GM18498 (cell line): Measurements from ENCODE around the gene IPO13.
A peak's percentile ranks its signal among the peaks of the same experiment; 100 is the strongest.

Experiments
- ATAC-seq: cut with Tn5 transposase; IDR thresholded peaks from one replicate; pipeline ENCODE4 v1.9.1; 2021; ENCODE audit warnings: mild to moderate bottlenecking, moderate library complexity; ENCODE audit not compliant: unreplicated experiment

Gene IPO13

DNA sequence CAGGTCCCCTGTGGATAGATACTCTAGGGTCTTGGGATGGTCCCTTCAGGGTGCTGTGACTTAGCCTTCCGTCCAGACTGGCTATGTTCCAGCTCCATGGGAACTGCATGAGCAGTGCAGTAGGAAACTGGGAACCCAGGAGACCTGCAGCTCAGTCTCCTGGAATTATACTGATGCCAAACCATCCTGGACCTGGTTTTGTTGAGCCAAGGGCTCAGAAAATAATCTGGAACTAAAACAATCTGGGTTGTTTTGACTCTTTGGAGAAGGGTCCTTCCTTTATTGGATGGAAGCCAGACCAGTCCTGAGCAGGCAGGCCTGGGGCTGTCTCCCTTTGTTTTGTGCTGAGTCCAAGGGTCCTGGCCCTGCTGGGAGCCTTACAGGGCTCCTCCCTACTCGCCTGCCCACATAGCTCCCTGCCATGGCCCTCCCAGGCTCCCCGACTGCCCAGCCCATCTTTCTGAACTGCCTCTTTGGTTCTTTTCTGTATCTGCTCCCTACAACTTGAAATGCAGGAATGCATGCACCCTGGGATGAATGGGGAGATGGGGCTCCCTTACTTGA is 1.2 kb downstream of the IPO13 start:
- no peak for ATAC-seq

DNA sequence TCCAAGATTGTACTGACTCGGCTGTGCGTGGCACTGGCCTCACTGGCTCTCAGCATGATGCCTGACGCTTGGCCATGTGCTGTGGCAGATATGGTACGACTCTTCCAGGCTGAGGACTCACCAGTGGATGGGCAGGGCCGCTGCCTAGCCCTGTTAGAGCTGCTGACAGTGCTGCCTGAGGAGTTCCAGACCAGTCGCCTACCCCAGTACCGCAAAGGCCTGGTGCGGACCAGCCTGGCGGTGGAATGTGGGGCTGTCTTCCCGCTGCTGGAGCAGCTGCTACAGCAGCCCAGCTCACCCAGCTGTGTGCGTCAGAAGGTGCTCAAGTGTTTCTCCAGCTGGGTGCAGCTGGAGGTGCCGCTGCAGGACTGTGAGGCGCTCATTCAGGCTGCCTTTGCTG is 2.9 kb downstream of the IPO13 start:
- no peak for ATAC-seq

DNA sequence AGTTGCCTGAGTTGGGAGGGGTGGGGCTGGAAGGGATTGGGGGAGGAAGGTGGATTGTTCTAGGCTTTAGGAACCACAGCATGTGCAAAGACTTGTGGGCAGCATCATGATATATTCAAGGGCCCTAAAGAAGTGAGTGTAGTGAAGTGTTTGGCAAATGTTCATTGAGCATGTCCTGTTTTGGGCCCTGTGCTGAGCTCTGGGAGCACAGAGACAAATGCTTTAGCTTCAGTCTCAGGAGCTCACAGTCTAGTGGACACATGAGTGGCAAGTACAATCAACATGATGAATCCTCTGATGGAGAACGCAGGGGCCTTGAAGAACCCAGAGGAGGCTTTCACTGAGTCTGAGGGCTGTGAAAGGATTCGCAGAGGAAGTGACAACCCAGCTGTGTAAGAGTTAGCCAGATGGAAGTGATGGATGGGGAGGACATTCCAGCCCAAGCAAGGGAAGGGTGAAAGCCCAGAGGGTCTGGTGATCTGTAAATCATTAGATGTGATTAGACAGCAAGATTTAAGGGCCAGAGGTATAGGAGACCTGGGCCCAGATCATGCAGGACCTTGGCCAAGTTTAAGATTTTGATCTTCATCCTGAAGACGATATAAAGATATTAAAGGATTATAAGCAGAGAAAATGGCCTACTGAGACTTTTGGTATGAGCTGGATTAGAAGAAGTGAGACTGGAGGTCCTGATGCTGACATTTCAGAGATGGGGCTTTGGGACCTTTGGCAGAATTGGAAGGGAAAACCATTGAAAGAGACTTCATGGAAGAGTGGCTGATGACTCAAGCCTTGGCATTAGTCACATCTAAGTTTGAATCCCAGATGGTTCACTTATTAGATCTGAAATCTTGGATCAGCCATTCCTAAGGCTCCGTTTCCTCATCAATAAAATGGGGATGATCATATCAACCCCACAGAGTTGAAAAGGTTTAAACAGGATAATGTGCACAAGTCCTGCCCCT is 4.6 kb downstream of the IPO13 start:
- no peak for ATAC-seq

DNA sequence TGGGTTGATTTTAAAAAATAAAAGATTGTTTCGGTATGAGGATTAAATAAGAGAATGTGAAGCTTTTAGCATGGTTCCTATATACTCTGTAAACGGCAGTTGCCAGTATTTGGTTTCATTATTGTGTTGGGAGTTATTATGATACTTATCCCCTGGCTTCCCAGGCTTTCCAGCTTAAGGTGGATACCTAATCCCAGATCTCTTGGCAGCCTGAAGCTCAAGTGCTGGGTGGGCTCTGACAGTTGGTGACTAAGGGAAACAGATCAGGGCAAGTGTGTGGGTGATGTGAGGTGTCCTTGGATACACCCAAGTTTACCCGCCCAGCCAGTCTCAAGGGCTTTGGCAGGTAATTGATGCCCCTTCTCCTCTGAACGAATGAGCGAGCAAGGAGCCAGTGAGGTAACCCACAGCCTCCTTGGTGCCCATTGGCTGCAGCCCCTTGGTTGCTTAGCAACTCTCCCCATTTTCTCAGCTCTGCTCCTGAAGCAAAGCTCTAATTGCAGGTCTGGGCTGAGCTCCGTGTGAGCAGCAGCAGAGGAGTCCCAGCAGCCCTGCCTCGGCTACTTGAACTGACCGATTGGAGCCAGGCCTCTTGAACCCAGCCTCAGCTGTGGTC is 6.1 kb downstream of the IPO13 start:
- ATAC-seq: no peak

DNA sequence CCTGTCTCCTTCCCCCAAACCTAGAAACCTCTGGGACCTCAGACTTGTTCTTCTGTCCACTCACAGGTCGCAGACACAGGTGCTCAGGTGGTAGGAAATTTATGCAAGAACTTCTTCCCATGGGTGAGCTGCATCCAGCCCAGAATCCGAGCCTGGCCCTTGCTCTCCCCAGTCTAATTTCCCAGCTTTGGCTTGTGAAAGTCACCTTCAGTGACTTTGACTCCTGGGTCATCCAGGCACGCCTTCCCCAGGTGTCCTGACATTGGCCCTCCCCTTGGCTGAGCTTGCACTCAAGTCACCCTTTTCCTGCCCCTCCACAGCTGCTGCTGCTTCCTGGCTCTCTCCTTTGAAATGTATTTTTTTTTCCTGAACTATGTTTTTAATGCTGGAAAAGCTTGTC is 6.6 kb downstream of the IPO13 start:
- ATAC-seq: no peak

DNA sequence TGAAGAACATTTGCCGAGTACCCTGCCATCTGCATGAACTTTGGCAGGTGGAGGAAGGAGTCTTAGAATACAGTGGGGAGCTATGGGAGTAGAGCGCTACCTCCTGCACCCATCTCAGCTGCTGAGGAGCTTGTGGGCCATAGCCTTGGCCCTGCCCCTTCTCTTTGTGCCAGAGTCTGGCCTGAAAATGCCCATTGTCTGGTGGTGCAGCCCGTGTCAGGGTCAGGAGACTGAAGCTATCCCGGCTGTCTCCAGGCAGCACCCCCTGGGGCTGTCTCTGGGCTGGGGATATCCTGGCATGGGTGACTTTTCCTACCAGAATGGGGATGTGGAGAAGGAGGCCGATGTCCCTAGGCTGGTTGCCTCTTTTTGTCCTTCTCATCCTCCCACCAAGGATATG is 7.3 kb downstream of the IPO13 start:
- ATAC-seq: no peak

DNA sequence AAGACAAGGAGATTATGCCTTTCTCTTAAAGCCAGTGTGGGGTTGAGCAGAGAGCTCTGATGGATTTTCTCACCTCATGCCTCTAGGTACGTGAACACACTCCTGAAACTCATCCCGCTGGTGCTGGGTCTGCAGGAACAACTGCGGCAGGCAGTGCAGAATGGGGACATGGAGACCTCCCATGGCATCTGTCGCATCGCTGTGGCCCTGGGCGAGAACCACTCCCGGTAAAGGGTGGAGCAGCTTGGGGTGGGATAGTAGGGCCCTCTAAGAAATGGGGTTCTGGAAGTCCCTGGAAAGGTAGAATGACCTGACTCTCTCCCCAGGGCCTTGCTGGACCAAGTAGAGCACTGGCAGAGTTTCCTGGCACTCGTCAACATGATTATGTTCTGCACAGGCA is 9.5 kb downstream of the IPO13 start:
- no peak for ATAC-seq

DNA sequence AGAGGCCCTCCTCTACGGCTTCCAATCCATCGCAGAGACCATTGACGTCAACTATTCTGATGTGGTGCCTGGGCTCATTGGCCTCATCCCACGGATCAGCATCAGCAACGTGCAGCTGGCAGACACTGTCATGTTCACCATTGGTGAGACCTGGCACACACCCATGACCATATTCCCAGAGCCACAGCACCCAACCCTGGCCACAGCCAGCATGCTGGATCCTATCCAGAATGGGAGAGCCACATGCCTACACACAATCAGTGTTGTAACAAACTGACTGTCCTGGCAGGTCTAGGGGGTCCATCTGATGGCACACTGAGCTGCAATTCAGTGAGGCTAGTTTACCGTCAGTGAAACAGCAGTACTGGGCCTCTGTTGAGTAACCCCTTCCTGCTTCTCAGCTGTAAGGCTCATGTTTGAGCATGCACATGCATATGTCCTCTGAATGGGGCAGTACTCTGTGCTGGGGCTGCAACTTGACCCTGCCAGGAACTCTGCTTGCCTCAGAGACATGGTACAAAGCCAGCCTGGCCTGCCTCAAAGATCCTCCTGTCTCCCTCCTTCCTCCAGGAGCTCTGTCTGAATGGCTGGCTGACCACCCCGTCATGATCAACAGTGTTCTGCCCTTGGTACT is 10.8 kb downstream of the IPO13 start:
- no peak for ATAC-seq

DNA sequence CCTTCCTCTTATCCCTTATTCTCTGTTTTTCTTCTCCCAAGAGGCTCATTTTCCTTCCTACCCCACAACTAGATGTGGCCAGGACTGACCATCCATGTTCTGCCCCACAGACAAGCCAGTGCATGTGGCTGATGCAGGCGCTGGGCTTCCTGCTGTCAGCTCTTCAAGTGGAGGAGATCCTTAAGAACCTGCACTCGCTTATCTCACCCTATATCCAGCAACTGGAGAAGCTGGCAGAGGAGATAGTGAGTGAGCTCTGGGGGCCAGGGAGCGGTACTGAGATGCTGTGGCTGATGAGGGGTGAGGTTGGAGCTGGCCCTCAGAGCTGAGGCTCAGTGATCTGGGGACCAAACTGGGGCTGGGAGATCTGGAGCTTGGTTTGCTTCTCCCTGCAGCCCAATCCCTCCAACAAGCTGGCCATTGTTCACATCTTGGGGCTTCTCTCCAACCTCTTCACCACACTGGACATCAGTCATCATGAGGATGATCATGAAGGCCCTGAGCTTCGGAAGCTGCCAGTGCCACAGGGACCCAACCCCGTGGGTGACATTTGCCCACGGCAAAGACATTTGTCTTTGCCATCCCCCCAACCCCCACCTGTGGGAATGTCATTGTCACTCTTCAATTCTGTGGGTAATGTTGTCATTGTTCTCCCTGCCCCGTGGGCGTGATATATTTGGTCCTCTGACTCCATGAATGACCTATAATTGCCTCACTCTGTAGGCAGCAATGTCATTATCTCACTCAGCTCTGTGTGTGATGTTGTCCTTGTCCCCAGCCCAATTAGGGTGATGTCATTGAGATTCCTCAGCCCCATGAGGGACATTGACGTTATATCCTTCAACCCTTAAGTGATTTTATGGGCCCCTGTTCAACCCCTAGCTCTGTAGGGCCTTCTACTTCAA is 11.9 kb downstream of the IPO13 start:
- ATAC-seq: no peak

DNA sequence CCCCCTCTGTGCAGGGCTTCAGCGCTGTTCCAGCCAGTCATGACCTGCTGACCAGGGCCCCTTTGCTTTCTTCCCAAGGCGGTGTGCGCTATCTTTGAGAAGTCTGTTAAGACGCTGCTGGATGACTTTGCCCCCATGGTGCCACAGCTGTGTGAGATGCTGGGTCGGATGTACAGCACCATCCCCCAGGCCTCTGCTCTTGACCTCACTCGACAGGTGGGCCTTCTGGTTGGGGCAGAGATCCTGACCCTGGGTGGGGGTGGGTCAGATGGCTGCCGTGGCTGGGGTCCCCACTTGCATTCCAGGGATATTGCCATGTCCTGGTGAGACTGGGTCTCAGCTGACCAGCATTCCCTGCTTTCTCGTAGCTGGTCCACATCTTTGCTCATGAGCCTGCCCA is 14.0 kb downstream of the IPO13 start:
- no peak for ATAC-seq

DNA sequence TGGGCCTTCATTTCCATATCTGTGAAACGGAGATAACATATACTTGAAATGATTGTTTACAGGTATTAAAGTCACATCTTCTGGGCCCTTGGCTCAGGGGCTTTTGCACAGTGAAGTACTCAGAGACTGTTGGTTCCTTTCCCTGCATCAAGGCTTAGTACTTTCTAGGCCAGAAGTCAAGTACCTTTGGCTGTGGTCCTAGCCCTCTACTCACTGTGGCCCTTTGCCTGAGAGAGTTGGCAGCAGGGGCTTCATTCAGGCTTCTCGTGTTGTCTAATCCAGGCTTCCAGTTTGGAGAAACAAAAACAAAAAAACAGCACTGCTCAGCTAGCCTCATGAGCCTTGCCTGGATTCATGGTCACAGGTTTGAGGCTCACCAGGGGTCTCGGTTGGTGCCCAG is 14.9 kb downstream of the IPO13 start:
- no peak for ATAC-seq

DNA sequence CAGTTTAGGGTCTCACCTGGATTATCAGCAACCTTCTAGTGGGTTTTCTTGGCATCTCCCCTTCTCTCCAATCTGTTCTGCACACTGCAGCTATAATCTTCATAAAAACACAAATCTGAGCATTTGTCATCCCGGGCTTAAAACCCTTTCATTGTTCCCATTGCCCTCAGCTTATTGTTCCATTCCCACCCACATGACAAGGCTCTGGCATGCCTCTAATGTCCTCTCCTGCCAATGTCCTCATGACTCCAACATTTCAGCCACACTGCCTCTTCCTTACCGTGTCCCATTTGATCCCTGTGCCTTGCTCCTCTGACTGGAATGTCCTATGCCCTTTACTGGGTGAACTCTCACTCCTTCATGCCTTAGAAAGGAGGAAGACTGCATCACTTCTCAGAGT is 15.6 kb downstream of the IPO13 start:
- no peak for ATAC-seq

DNA sequence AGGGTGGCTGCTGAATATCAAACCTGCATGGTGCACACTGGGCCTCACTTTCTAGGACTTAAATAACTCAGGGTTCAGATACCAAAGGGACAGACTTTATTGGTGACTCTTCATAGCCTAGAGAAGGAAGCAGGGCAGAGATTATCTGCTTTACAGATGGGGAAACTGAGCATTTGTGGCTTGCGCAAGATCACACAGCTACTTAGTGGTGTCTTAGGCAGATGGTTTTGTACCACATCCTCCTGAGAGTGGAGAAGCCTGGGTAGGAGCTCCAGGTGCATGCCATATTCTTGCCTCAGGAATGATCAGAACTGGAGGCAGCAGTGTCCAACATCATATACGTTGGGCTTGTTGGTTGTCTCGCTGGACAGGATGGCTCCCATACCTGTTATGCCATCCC is 16.3 kb downstream of the IPO13 start:
- ATAC-seq: no peak

DNA sequence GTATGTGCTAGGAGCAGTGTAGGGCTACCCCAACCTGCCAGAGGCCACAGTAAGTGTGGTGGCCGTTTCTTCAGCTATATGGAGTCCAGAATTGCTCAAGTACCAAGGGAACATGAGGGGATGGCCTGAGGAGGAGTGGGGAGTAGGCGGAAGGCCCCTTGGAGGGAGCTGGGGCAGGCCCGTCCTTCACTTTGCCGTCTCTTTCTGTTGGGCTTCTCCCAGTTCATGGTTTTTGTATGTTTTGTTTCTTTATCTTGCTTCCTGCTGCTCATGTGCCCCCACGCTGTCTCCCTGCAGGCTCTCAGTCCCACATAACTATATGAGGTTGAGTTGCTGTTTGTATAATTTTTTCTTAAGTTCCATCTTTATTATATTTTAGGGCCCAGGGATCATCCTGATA is 17.1 kb downstream of the IPO13 start:
- ATAC-seq: no peak

DNA sequence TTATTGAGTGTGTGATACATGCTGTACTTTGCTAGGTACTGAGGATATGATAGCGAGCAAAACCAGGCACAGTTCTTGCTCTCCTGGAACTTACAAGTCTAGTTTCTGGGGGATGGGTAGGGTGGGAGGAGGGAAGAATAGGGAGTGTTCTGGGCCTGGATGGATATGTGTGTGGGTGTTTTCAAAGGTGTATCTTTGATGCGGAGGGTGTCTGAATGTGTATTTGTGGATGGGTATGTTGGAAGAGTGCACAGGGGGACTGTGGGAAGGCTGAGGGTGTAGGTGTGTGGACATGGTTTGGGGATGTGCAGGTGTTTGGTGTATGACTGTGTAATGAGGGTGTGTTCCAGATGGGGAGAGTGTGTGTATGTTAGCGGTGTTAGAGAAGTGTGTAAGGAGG is 18.6 kb downstream of the IPO13 start:
- ATAC-seq: no peak

DNA sequence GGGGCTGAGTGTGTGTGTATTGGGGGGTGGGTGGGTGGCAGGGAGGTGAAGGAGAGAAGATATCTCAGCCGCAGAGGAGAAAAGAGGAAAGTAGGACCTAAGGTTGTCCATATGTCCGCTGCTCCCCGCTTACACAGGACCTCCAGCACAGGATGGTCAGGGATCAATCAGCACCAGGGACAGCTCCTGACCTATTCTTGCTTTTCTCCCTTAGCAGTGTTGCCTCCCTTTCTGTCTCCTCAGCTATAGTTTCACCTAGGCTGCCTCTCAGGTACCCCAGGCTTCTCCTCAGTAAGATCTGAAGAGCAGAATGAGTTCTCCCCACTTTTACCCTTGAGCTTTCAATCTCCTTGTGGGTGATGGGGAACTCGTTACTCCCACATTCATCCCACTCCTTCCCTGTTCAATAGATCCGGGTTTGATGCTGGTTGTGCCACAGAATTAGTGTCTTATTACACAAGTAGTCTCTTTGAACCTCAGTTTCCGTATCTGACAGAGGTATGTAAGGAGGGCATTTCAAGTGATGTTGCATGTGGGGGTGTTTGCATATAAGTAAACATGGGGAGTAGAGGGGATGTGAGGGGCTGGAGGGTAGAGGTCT is 21.7 kb downstream of the IPO13 start:
- ATAC-seq: no peak

DNA sequence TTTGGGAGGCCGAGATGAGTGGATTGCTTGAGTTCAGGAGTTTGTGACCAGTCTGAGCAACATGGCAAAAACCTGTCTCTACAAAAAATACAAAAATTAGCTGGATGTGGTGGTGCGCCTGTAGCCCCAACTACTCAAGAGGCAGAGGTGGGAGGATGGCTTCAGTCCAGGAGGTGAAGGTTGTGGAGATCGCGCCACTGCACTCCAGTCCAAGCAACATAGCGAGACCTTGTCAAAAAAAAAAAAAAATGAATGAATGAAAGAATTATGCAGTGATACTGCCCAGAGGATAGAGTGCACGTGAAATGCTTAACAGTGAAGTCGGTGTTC is 22.6 kb downstream of the IPO13 start:
- no peak for ATAC-seq

DNA sequence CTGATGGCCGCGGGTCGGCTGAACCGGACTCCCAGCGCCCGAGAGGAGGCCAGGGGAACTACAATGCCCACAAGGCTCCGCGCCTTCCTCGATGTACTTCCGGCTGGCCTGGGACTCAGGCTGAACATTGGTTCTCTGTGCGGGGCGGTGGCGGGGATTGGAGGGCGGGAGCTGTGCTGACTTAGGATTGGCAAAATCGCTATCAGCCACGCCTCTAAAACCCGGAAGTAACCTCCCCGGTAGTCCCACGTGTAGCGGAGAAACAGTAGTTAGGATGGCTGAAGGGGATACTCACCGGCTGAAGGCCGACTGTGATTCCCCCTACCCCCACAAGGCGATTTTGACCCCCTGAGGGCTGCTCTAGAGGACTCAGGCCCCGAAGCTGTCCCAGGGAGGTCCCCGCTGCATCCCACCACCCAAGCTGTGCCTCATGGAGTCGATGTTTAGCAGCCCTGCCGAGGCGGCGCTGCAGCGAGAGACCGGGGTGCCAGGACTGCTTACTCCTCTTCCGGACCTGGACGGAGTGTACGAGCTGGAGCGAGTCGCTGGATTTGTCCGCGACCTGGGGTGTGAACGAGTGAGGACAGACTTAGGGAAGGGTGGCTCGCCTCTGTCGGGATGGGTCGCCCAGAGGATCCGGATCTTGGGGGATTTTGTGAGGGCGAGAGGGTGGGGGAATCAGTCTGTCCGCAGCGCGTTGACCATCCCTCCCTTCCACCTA is 23.2 kb downstream of the IPO13 start, which contains the start of gene DPH2:
Gene DPH2 (plus strand): TSS at position 265 of the 721 bp plus-strand sequence. CDS start 166 bp downstream, at position 431.
- peak; percentile 86 for ATAC-seq

DNA sequence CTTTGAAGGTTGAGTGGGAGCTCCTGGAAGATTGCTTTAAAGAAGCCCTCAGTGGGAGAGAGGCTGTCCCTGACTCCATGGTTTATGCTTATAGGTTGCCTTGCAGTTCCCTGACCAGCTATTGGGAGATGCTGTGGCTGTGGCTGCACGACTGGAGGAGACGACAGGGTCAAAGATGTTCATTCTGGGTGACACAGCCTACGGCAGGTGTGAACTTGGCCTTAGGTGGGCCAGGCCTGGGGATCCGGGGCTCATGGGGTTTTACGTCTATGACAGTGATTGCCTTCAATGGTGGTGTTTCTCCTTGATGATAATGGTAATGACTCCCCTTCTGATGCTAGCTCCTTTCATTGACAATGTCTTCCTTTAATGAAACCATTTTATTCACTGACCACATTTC is 23.8 kb downstream of the IPO13 start:
- no peak for ATAC-seq

DNA sequence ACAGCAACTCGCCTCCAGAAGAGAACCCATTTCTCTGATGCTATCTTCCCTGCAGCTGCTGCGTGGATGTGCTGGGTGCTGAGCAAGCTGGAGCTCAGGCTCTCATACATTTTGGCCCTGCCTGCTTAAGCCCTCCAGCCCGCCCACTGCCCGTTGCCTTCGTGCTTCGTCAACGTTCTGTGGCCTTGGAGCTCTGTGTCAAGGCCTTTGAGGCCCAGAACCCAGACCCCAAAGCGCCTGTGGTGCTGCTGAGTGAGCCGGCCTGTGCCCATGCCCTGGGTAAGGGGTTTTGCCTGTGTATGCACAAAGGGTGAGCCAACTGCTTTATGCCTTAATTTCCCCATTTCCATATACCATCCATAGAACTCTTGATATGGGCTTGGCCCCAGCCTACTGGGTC is 24.2 kb downstream of the IPO13 start:
- no peak for ATAC-seq
